SJSA1 (cell line): ENCODE measurements around the gene HOXB8. TPM values are rescaled to one million over a fixed set of nuclear protein-coding genes. Genes with fewer than 3 reads are reported as not detected.

ENCODE experiments used
- DNase-seq, 2 experiments: peaks; one replicate each; pipeline ENCODE4 v3.0.0-alpha.2; 2015 to 2020; ENCODE audit warnings: low spot score in 2 of 2, low read depth in 1 of 2
- H3K27ac ChIP-seq: fragments of 250-450 bp; sonication (Bioruptor Pico); 2 replicates; pipeline ENCODE4 v1.5.1; 2020; ENCODE audit warnings: mild to moderate bottlenecking, moderate library complexity
- H3K27me3 ChIP-seq: fragments of 250-450 bp; sonication (Bioruptor Pico); replicated peaks from 2 replicates; pipeline ENCODE4 v1.5.1; 2020; ENCODE audit warnings: mild to moderate bottlenecking, moderate library complexity
- H3K36me3 ChIP-seq: fragments of 250-450 bp; sonication (Bioruptor Pico); 2 replicates; pipeline ENCODE4 v1.5.1; 2020; ENCODE audit warnings: mild to moderate bottlenecking
- H3K4me1 ChIP-seq: fragments of 250-450 bp; sonication (Bioruptor Pico); replicated peaks from 2 replicates; pipeline ENCODE4 v1.6.1; 2021; ENCODE audit warnings: mild to moderate bottlenecking
- H3K4me3 ChIP-seq: fragments of 250-450 bp; sonication (Bioruptor Pico); 2 replicates; pipeline ENCODE4 v1.5.1; 2020; ENCODE audit warnings: mild to moderate bottlenecking
- H3K9me3 ChIP-seq: fragments of 250-450 bp; sonication (Bioruptor Pico); replicated peaks from 2 replicates; pipeline ENCODE4 v1.5.1; 2020; ENCODE audit warnings: mild to moderate bottlenecking
- total RNA-seq: library from RNA; depleted of rRNA; stranded (reverse); fragments of >200 nt; shearing (Covaris generic); gene quantifications from 2 replicates; pipeline ENCODE4 v1.2.3, GENCODE V29; 2014

The HOXB8 gene
- total RNA-seq, 1 experiment from 2014 or later = not detected

DNA sequence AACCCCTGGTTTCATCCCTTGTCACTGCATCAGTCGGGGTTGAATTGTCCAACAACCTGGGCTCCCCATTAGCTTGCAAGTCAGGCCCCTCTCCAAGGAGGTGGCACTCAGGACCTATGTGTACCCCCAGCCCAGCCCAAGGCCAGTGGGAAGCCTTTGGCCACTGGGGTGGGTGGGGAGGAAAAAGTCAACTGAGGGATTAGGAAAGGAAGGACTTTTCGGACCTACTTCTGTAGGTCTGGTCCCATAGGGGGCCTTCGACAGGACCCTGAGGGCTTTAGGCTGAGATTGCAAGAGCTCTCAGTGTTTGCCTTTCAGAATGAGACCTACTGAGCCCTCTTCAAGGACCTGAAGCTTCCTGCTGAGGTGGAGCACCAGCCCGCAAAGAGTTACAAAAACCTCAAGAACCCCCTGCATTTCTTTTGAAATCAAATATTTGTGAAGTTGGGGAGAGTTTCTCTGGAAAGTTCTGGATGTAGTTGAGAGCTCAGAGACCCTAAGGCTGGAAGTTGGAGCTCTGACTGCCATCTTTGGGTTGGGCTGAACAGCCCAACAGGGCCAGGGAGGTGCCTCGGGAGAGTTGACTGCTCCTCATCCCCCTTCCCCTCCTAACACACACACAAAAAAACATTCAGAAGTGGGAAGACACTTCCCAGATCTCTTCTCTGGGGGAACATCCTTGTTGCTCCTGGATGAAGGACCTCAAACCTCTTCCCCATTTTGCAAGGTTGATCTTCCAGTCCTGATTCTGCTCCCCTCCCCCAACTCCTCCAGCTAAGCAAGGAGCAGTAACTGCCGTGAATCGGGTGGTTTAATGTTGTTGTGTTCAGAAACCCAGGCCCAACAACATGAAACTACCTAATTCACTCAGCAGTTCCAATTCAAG lies 16.8 kb upstream of the HOXB8 start:
- H3K27me3 ChIP-seq = peaks cover 97% of the 10 kb centered on the region
- no peak for DNase-seq
- H3K36me3 ChIP-seq = no peaks in the 10 kb centered on the region

GRCh38 chr17:48630925-48631692 lies 16.0 kb upstream of the HOXB8 start:
- H3K4me1 ChIP-seq = peaks cover 6% of the 10 kb centered on the region
- H3K36me3 ChIP-seq = no peaks in the 10 kb centered on the region
- H3K9me3 ChIP-seq = no peaks in the 10 kb centered on the region
- H3K27ac ChIP-seq = no peak overlapping the region
- H3K27me3 ChIP-seq = peaks cover 98% of the 10 kb centered on the region
- no peak for DNase-seq
- H3K4me3 ChIP-seq = no peak overlapping the region

More for the DNA sequence above, 16.8 kb upstream of the HOXB8 start:
- Histone ChIP-seq H3K4me1 (0 out of 2 replicates have a peak, but pooled peaks cover 3% of the 10 kb centered on the region), H3K4me3 (no peak overlapping the region), H3K9me3 (no peaks in the 10 kb centered on the region), H3K27ac (no peak overlapping the region)

DNA sequence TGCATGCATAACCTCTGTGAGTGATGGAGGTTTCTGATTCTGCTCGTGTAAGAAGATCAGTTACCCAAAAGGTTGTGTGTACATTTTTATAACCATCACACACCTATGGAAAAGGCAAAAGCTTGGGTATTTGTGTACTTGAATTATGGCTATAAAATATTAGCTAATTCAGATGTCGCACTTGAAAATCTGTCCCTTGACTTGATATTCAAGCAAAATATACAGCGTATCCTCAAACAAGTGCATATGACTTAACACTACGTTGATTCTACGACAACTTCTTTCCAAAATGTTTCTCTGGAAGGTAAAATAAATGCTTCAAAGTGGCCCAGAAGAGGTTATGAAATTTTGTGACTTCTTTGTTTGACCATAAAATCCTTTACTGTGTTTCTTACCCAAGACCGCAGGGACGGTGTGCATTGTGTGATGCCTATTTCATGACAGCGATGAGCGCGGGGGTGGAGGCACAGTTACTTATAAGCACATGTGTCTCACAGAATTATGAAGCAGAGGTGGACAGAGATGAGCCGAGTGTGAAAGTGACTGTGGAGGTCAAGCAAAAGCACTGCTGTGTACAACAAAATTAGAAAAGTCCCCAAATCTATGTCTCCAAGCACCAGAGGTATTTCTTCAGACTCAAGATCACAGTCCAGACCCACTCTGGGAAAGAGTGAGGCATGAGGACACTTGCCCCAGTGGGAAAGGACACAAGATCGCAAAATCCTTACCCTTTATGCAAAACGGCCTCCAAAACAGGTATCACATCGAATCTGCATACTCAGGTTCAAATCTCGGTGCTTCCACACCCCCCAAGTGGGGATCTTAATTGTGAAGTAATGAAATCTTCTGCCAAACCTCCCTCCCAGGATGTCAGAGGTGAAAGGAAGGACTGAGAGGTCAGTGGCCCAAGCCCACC lies 15.2 kb upstream of the HOXB8 start:
- Histone ChIP-seq H3K36me3 (no peaks in the 10 kb centered on the region), H3K27ac (no peak overlapping the region), H3K4me3 (no peak overlapping the region), H3K4me1 (peaks cover 14% of the 10 kb centered on the region), H3K27me3 (peaks cover 98% of the 10 kb centered on the region), H3K9me3 (no peaks in the 10 kb centered on the region)
- no peak for DNase-seq

GRCh38 chr17:48629411-48629759 lies 14.3 kb upstream of the HOXB8 start:
- no peak for DNase-seq
- Histone ChIP-seq H3K36me3 (no peaks in the 10 kb centered on the region), H3K27me3 (peaks cover 98% of the 10 kb centered on the region), H3K4me3 (no peak overlapping the region), H3K4me1 (peaks cover 20% of the 10 kb centered on the region), H3K27ac (no peak overlapping the region), H3K9me3 (no peaks in the 10 kb centered on the region)

GRCh38 chr17:48628649-48629410 lies 13.7 kb upstream of the HOXB8 start:
- DNase-seq = no peak
- Histone ChIP-seq H3K27ac (no peak overlapping the region), H3K4me3 (no peak overlapping the region), H3K36me3 (no peaks in the 10 kb centered on the region), H3K4me1 (peaks cover 20% of the 10 kb centered on the region), H3K27me3 (peaks cover 98% of the 10 kb centered on the region), H3K9me3 (no peaks in the 10 kb centered on the region)

GRCh38 chr17:48627623-48628521 lies 12.8 kb upstream of the HOXB8 start:
- peaks cover 98% of the 10 kb centered on the region for H3K27me3 ChIP-seq
- H3K4me1 ChIP-seq = peaks cover 20% of the 10 kb centered on the region
- no peak overlapping the region for H3K27ac ChIP-seq
- no peaks in the 10 kb centered on the region for H3K36me3 ChIP-seq
- no peak for DNase-seq
- H3K9me3 ChIP-seq = no peaks in the 10 kb centered on the region
- H3K4me3 ChIP-seq = no peak overlapping the region

GRCh38 chr17:48627118-48627597 lies 12.1 kb upstream of the HOXB8 start:
- H3K4me3 ChIP-seq = no peak overlapping the region
- H3K4me1 ChIP-seq = peaks cover 20% of the 10 kb centered on the region
- H3K27ac ChIP-seq = no peak overlapping the region
- H3K27me3 ChIP-seq = peaks cover 98% of the 10 kb centered on the region
- no peaks in the 10 kb centered on the region for H3K36me3 ChIP-seq
- no peak for DNase-seq
- H3K9me3 ChIP-seq = no peaks in the 10 kb centered on the region

- H3K4me3 ChIP-seq = peak within 1 kb of the TSS; percentile 25
- H3K4me1 ChIP-seq = peaks cover 20% of the 10 kb centered on the region
- no peaks in the 10 kb centered on the region for H3K36me3 ChIP-seq
- H3K27me3 ChIP-seq = peaks cover 98% of the 10 kb centered on the region
- no peak within 1 kb of the TSS for H3K27ac ChIP-seq
- H3K9me3 ChIP-seq = no peaks in the 10 kb centered on the region
- DNase-seq = no peak
Measured at GRCh38 chr17:48626245-48627117, 11.4 kb upstream of the HOXB8 start, which contains the start of gene HOXB9. TSS of gene HOXB9 (minus strand) at chr17:48626358. CDS start at chr17:48626269, 89 bp downstream.

DNA sequence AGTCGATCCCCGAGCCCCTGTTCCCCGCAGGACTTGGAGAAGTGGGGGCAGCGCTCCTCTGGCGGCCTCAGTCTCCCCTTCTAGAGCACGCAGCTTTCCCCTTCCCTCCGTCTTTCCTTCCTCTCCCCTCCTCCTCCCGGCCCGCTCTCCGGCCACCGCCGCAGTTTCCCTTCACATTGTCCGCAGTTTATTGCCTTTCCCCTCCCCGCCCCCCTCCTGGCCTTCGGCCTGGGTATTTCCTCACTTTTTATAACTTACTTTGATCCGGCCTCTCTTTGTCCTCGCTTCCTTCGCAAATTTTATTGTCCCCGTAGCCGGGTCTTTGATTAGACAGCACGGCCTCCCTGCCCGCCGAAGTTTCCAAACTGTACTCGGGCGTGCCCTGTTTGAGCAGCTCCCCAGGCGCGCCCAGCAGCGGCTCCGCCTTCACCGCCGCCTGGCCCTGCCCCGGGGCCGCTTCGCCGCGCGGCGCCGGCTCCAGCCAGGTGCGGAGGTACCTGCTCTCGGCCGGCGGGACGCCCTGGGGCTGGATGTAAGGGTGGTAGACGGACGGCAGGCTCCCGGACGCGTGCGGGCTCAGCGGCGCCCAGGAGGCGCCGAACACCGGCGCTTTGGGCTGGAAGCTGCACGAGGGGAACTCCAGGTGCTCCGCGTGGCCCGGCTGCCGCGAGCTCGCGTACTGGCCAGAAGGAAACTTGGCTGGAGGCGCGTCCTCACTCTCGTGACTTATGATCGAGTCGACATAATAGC lies 10.6 kb upstream of the HOXB8 start:
- Histone ChIP-seq H3K4me3 (peak overlapping the region; percentile 25), H3K27me3 (peaks cover 98% of the 10 kb centered on the region), H3K4me1 (peaks cover 20% of the 10 kb centered on the region), H3K27ac (no peak overlapping the region), H3K9me3 (no peaks in the 10 kb centered on the region), H3K36me3 (no peaks in the 10 kb centered on the region)
- DNase-seq = peak in 1 of 2 experiments; percentile 51

- H3K27me3 ChIP-seq = peaks cover 98% of the 10 kb centered on the region
- H3K36me3 ChIP-seq = no peaks in the 10 kb centered on the region
- H3K4me1 ChIP-seq = peaks cover 20% of the 10 kb centered on the region
- no peaks in the 10 kb centered on the region for H3K9me3 ChIP-seq
- no peak overlapping the region for H3K27ac ChIP-seq
- peak overlapping the region; percentile 25 for H3K4me3 ChIP-seq
- peak in 1 of 2 experiments; percentile 50 for DNase-seq
Measured at GRCh38 chr17:48624544-48625494, 9.7 kb upstream of the HOXB8 start.
